ENCODE results near the gene PSMC2. TPM values are rescaled to one million over a fixed set of nuclear protein-coding genes. Genes with fewer than 3 reads are reported as not detected.

The PSMC2 gene
- total and polyA plus RNA-seq, 2 of the 4 experiments (the other 2 are of a cell fraction) = 184 to 311 TPM

GRCh38 chr7:103317009-103317408 is 30.4 kb upstream of the PSMC2 start:
- no peak overlapping the region for H3K9ac ChIP-seq (ENCODE audit: low read depth, low read length)
- no peaks in the 10 kb centered on the region for H3K27me3 ChIP-seq (ENCODE audit: control insufficient read depth, insufficient read depth, low read length)
- H3K36me3 ChIP-seq (ENCODE audit: control insufficient read depth, insufficient read depth, low read length) = peaks cover 55% of the 10 kb centered on the region
- BruUV-seq (replicated peaks) = no TSS peak
- in situ Hi-C loops (cut with MboI; ENCODE audit: low sequenced_read_pairs) = no loop called here
- no peak overlapping the region for H2AK5ac ChIP-seq (ENCODE audit: low read depth, low read length)
- H3K9me3 ChIP-seq (ENCODE audit: control insufficient read depth, insufficient read depth, low read length) = no peaks in the 10 kb centered on the region
- no peak overlapping the region for H2BK15ac ChIP-seq (ENCODE audit: low read depth, low read length)
- no peak overlapping the region for H3K18ac ChIP-seq (ENCODE audit: low read depth, low read length)
- no peaks in the 10 kb centered on the region for H3K9me1 ChIP-seq (ENCODE audit: insufficient read depth, low read length)
- H3K79me1 ChIP-seq (ENCODE audit: low read depth in 1 of 2, low read length in 2 of 2) = peaks cover 0 to 8% of the 10 kb centered on the region in 2 experiments; a peak in 2 of 4 replicates
- no peak overlapping the region for H3K56ac ChIP-seq (ENCODE audit: extremely low read depth, insufficient read depth, low read length)
- no peak overlapping the region for H3K4me3 ChIP-seq (ENCODE audit: insufficient read depth, low read depth, low read length)
- H2AK9ac ChIP-seq (replicated peaks; ENCODE audit: low read depth, low read length, poor library complexity) = no peak overlapping the region
- TF ChIP-seq CEBPB (IDR thresholded peaks at IDR 0.05; ENCODE audit: low read depth, low read length) (no peak), NFE2L2 (IDR thresholded peaks at IDR 0.05; ENCODE audit: low read depth, low read length) (no peak), RAD21 (IDR thresholded peaks at IDR 0.05; ENCODE audit: low read length) (no peak), CHD1 (IDR thresholded peaks at IDR 0.05; ENCODE audit: low read depth, low read length) (no peak), MXI1 (IDR thresholded peaks at IDR 0.05; ENCODE audit: borderline replicate concordance, low read depth, low read length) (no peak), FOS (IDR thresholded peaks at IDR 0.05; ENCODE audit: low read depth, low read length) (no peak)
- TF ChIP-seq, protein P1, sequence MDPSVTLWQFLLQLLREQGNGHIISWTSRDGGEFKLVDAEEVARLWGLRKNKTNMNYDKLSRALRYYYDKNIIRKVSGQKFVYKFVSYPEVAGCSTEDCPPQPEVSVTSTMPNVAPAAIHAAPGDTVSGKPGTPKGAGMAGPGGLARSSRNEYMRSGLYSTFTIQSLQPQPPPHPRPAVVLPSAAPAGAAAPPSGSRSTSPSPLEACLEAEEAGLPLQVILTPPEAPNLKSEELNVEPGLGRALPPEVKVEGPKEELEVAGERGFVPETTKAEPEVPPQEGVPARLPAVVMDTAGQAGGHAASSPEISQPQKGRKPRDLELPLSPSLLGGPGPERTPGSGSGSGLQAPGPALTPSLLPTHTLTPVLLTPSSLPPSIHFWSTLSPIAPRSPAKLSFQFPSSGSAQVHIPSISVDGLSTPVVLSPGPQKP (IDR thresholded peaks at IDR 0.05; ENCODE audit: borderline replicate concordance, low read depth, low read length) = no peak
- DNase-seq = no peak
- H4K91ac ChIP-seq (ENCODE audit: insufficient read depth, low read depth, low read length) = no peak overlapping the region
- H3K14ac ChIP-seq (replicated peaks; ENCODE audit: low read depth, low read length) = no peak overlapping the region
- H2AFZ ChIP-seq (replicated peaks; ENCODE audit: low read length, poor library complexity) = no peak overlapping the region
- no peak overlapping the region for H2BK20ac ChIP-seq (ENCODE audit: low read depth, low read length)
- H3K4ac ChIP-seq (ENCODE audit: low read depth, low read length) = no peak overlapping the region
- no peak overlapping the region for H3K23ac ChIP-seq (ENCODE audit: low read depth, low read length)
- dilution Hi-C loops (cut with HindIII; ENCODE audit: low sequenced_read_pairs, unreplicated experiment) = no loop called here
- ChIA-PET POLR2A (ENCODE audit: unreplicated experiment) (no interaction called here), CTCF (no interaction called here)
- no peak for ATAC-seq (ENCODE audit: low read depth)
- H3K27ac ChIP-seq (ENCODE audit: insufficient read depth, low read length) = no peak overlapping the region
- intact Hi-C loops (cut with micrococcal nuclease) = no loop called here
- H4K8ac ChIP-seq (ENCODE audit: low read depth in 2 of 2, low read length in 2 of 2) = no peak overlapping the region
- no peaks in the 10 kb centered on the region for H3K4me1 ChIP-seq (ENCODE audit: control insufficient read depth, insufficient read depth, low read length)
- H2BK5ac ChIP-seq (ENCODE audit: low read depth, low read length, poor library complexity, severe bottlenecking) = no peak overlapping the region
- no peak overlapping the region for H4K5ac ChIP-seq (ENCODE audit: low read depth, low read length)
- no peaks in the 10 kb centered on the region; the same call in 1 of the 2 replicates for H4K20me1 ChIP-seq (ENCODE audit: insufficient read depth, low read length)
- H3K4me2 ChIP-seq (ENCODE audit: low read depth, low read length) = no peak overlapping the region
- no peak overlapping the region for H2BK120ac ChIP-seq (ENCODE audit: low read depth, low read length)

All from IMR-90 (cell line).